ENCODE data around the gene DSE.

DNA sequence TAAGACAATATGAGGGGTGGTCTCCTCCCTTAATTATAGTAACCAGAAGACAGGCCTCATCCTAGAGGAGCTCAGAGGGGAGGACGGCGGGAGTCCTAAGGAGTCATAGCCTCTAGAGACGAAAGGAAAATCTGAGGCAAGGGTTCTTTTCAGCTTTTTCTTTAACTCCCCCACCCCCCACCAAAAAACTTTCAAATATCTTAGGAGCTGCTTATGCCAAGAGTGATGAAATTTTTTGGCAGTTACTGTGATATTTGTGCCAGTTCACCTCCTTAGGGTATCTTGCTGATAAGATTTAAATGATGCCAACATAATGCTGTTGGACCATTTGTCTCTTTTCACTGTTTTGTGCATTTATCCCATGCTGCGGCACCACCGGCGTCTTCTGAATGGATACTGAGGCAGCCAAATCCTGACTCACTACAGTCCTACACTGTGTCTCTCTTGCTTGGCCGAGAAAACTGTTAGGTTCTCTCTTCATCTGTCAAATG is 44.5 kb upstream of the DSE start:
- TF ChIP-seq GATA3 (IDR thresholded peaks at IDR 0.05; ENCODE audit: low read depth, low read length) (no peak), GATA2 (IDR thresholded peaks at IDR 0.05; ENCODE audit: low read depth, low read length) (no peak)

Measured in SH-SY5Y (cell line).